SK-N-SH (cell line): ENCODE data around the gene PTCHD4. TPM values are rescaled to one million over a fixed set of nuclear protein-coding genes. Genes with fewer than 3 reads are reported as not detected.

Experiments used
- CTCF ChIA-PET: fragments of 300-600, 350-600 bp; formaldehyde crosslinking; extraction: SDS; loops from one replicate; lab custom pipeline; 2021; lab: Yijun Ruan, JAX
- POLR2A ChIA-PET: fragments of 350-600 bp; sonication (Branson Sonifier 250); formaldehyde crosslinking; extraction: SDS; loops from one replicate; lab custom pipeline; 2020; ENCODE audit warnings: antibody characterized with exemption, inconsistent platforms; lab: Yijun Ruan, JAX
- DNase-seq: peaks from one replicate; pipeline ENCODE4 v3.0.0; 2012
- H2AFZ ChIP-seq: fragments of 200-600 bp; sonication (generic); 2 replicates; pipeline ENCODE4 v1.8.1; 2016; ENCODE audit warnings: antibody characterized with exemption, mild to moderate bottlenecking, low read depth
- H3F3A ChIP-seq: fragments of 200-600 bp; sonication (generic); replicated peaks from 2 replicates; pipeline ENCODE3; 2016; ENCODE audit warnings: antibody characterized with exemption, mild to moderate bottlenecking; ENCODE audit not compliant: insufficient read depth
- H3K27ac ChIP-seq, 2 experiments: fragments of 200-500 bp in 1 of 2; fragments of 200-600 bp in 1 of 2; sonication (Bioruptor generic) in 1 of 2; sonication (generic), shearing (Covaris generic) in 1 of 2; 2 replicates each; pipeline versions ENCODE4 v1.5.1 to v1.6.1; 2014 to 2016; ENCODE audit warnings: low read depth in 2 of 2, inconsistent platforms in 1 of 2, low read length in 1 of 2, mild to moderate bottlenecking in 1 of 2, mixed read lengths in 1 of 2
- H3K27me3 ChIP-seq: fragments of 200-600 bp; sonication (generic), shearing (Covaris generic); 2 replicates; pipeline ENCODE4 v1.6.1; 2016; ENCODE audit warnings: mixed run types; ENCODE audit not compliant: insufficient read depth
- H3K36me3 ChIP-seq, 2 experiments: fragments of 200-500 bp in 1 of 2; fragments of 200-600 bp in 1 of 2; sonication (Bioruptor generic) in 1 of 2; sonication (generic) in 1 of 2; replicated peaks in 1 of 2; 2 replicates each; pipeline versions ENCODE3 to v1.5.1; 2014 to 2016; ENCODE audit warnings: low read length in 1 of 2, mild to moderate bottlenecking in 1 of 2; ENCODE audit not compliant: insufficient read depth in 2 of 2, control insufficient read depth in 1 of 2
- H3K4me1 ChIP-seq, 2 experiments: fragments of 200-500 bp in 1 of 2; fragments of 200-600 bp in 1 of 2; sonication (Bioruptor generic) in 1 of 2; sonication (generic), shearing (Covaris generic) in 1 of 2; 2 replicates each; pipeline versions ENCODE4 v1.5.1 to v1.6.1; 2014 to 2016; ENCODE audit warnings: low read depth in 1 of 2, low read length in 1 of 2, mixed run types in 1 of 2; ENCODE audit not compliant: insufficient read depth in 2 of 2, control insufficient read depth in 1 of 2
- H3K4me2 ChIP-seq: fragments of 200-600 bp; sonication (generic), shearing (Covaris generic); 2 replicates; pipeline ENCODE4 v1.6.1; 2017; ENCODE audit warnings: mixed run types
- H3K4me3 ChIP-seq, 2 experiments: fragments of 200-500 bp in 1 of 2; fragments of 200-600 bp in 1 of 2; sonication (Bioruptor generic) in 1 of 2; sonication (generic), shearing (Covaris generic) in 1 of 2; 2 replicates each; pipeline versions ENCODE4 v1.5.1 to v1.8.1; 2014 to 2016; ENCODE audit warnings: low read depth in 2 of 2, inconsistent platforms in 1 of 2, low read length in 1 of 2, mild to moderate bottlenecking in 1 of 2, mixed read lengths in 1 of 2, moderate library complexity in 1 of 2
- H3K79me2 ChIP-seq: fragments of 200-600 bp; sonication (generic); 2 replicates; pipeline ENCODE4 v1.8.1; 2017; ENCODE audit warnings: mild to moderate bottlenecking; ENCODE audit not compliant: insufficient read depth
- H3K9ac ChIP-seq: fragments of 200-600 bp; sonication (generic); 2 replicates; pipeline ENCODE4 v1.6.1; 2017; ENCODE audit warnings: mixed run types
- H3K9me2 ChIP-seq: fragments of 200-600 bp; sonication (generic); 2 replicates; pipeline ENCODE4 v1.6.1; 2017; ENCODE audit warnings: mixed run types
- H3K9me3 ChIP-seq: fragments of 200-600 bp; sonication (generic); 2 replicates; pipeline ENCODE4 v1.6.1; 2017; ENCODE audit warnings: mixed run types, mild to moderate bottlenecking, moderate library complexity
- H4K20me1 ChIP-seq: fragments of 200-600 bp; sonication (generic); 2 replicates; pipeline ENCODE4 v1.6.1; 2017; ENCODE audit warnings: mild to moderate bottlenecking, mixed run types; ENCODE audit not compliant: insufficient read depth
- CHD2 ChIP-seq: fragments of 150-350 bp; IDR thresholded peaks from 2 replicates; pipeline ENCODE4 v1.6.1; 2018; ENCODE audit warnings: low read length; ENCODE audit not compliant: partially characterized antibody
- CTCF ChIP-seq: fragments of 200-600 bp; sonication (generic); IDR thresholded peaks from 2 replicates; pipeline ENCODE4 v1.6.1; 2017; ENCODE audit warnings: antibody characterized with exemption, mild to moderate bottlenecking, moderate library complexity
- ELF1 ChIP-seq: IDR thresholded peaks from 2 replicates; pipeline ENCODE4 v1.4.0; 2012
- EP300 ChIP-seq, 2 experiments: IDR thresholded peaks; 2 replicates each; pipeline versions ENCODE4 v1.4.0 to v1.6.1; 2012; ENCODE audit warnings: borderline replicate concordance in 1 of 2, low read depth in 1 of 2, low read length in 1 of 2
- FOSL2 ChIP-seq: IDR thresholded peaks from 2 replicates; pipeline ENCODE4 v1.4.0; 2012; ENCODE audit warnings: low read depth, mild to moderate bottlenecking, moderate library complexity, borderline replicate concordance
- FOXJ3 ChIP-seq: sonication (generic); formaldehyde crosslinking; IDR thresholded peaks from 2 replicates; pipeline ENCODE4 v1.5.1; 2020; ENCODE audit warnings: mild to moderate bottlenecking, missing genetic modification reagents
- GATA2 ChIP-seq: sonication (generic); formaldehyde crosslinking; IDR thresholded peaks from 2 replicates; pipeline ENCODE4 v1.5.0; 2020; ENCODE audit warnings: mild to moderate bottlenecking, missing genetic modification reagents
- JUND ChIP-seq: IDR thresholded peaks from 2 replicates; pipeline ENCODE4 v1.4.0; 2012
- MEF2A ChIP-seq: IDR thresholded peaks from 2 replicates; pipeline ENCODE4 v1.4.0; 2012; ENCODE audit warnings: low read depth, borderline replicate concordance
- NFIC ChIP-seq: IDR thresholded peaks from 2 replicates; pipeline ENCODE4 v1.4.0; 2012; ENCODE audit warnings: borderline replicate concordance
- NRF1 ChIP-seq: IDR thresholded peaks from 2 replicates; pipeline ENCODE4 v1.6.1; 2012; ENCODE audit warnings: low read depth, mild to moderate bottlenecking, low read length
- RAD21 ChIP-seq: IDR thresholded peaks from 2 replicates; pipeline ENCODE4 v1.6.1; 2012; ENCODE audit warnings: mild to moderate bottlenecking, low read length
- RFX5 ChIP-seq: IDR thresholded peaks from 2 replicates; pipeline ENCODE4 v1.6.1; 2012; ENCODE audit warnings: mild to moderate bottlenecking, improper control_type of control experiment, low read length
- SIN3A ChIP-seq: IDR thresholded peaks from 2 replicates; pipeline ENCODE4 v1.6.1; 2012; ENCODE audit warnings: low read depth, mild to moderate bottlenecking, low read length, moderate library complexity, borderline replicate concordance
- SMC3 ChIP-seq: IDR thresholded peaks from 2 replicates; pipeline ENCODE4 v1.6.1; 2012; ENCODE audit warnings: low read depth, low read length, improper control_type of control experiment
- TAF1 ChIP-seq: IDR thresholded peaks from 2 replicates; pipeline ENCODE4 v1.6.1; 2012; ENCODE audit warnings: low read depth, mild to moderate bottlenecking, low read length, moderate library complexity, borderline replicate concordance
- TCF12 ChIP-seq: IDR thresholded peaks from 2 replicates; pipeline ENCODE4 v1.4.0; 2012
- TEAD4 ChIP-seq: IDR thresholded peaks from 2 replicates; pipeline ENCODE4 v1.4.0; 2012; ENCODE audit warnings: mild to moderate bottlenecking, borderline replicate concordance; ENCODE audit not compliant: insufficient read depth
- YY1 ChIP-seq: IDR thresholded peaks from 2 replicates; pipeline ENCODE4 v1.4.0; 2012; ENCODE audit warnings: low read depth, mild to moderate bottlenecking
- ZBTB33 ChIP-seq: IDR thresholded peaks from 2 replicates; pipeline ENCODE4 v1.4.0; 2012; ENCODE audit warnings: low read depth, borderline replicate concordance
- WGBS: methylation state at CpG from one replicate; pipeline ENCODE4 v1.1.6; 2017; ENCODE audit warnings: low lambda C conversion rate; 5-methylcytosine and 5-hydroxymethylcytosine counted together
- polyA plus RNA-seq, 3 experiments: library from polyadenylated mRNA; depleted of rRNA; stranded (reverse); fragments of >200 nt; gene quantifications; 2 replicates each; pipeline ENCODE4 v1.2.3, GENCODE V29; 2012
- TF ChIP-seq, protein P1 (sequence below): IDR thresholded peaks from 2 replicates; pipeline ENCODE4 v1.6.1; 2012; ENCODE audit warnings: mild to moderate bottlenecking, low read depth, low read length, moderate library complexity
- TF ChIP-seq, protein P2 (sequence below): IDR thresholded peaks from 2 replicates; pipeline ENCODE4; 2012

The PTCHD4 gene
- polyA plus RNA-seq, 1 of the 3 experiments (the other 2 are of a cell fraction), result 4.0 TPM

GRCh38 chr6:48084201-48084600 is 26.8 kb downstream of the PTCHD4 start (continued):
- TF ChIP-seq, protein P1, sequence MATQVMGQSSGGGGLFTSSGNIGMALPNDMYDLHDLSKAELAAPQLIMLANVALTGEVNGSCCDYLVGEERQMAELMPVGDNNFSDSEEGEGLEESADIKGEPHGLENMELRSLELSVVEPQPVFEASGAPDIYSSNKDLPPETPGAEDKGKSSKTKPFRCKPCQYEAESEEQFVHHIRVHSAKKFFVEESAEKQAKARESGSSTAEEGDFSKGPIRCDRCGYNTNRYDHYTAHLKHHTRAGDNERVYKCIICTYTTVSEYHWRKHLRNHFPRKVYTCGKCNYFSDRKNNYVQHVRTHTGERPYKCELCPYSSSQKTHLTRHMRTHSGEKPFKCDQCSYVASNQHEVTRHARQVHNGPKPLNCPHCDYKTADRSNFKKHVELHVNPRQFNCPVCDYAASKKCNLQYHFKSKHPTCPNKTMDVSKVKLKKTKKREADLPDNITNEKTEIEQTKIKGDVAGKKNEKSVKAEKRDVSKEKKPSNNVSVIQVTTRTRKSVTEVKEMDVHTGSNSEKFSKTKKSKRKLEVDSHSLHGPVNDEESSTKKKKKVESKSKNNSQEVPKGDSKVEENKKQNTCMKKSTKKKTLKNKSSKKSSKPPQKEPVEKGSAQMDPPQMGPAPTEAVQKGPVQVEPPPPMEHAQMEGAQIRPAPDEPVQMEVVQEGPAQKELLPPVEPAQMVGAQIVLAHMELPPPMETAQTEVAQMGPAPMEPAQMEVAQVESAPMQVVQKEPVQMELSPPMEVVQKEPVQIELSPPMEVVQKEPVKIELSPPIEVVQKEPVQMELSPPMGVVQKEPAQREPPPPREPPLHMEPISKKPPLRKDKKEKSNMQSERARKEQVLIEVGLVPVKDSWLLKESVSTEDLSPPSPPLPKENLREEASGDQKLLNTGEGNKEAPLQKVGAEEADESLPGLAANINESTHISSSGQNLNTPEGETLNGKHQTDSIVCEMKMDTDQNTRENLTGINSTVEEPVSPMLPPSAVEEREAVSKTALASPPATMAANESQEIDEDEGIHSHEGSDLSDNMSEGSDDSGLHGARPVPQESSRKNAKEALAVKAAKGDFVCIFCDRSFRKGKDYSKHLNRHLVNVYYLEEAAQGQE, result no peak
- TF ChIP-seq ELF1 (no peak), CTCF (no peak), TEAD4 (no peak), FOXJ3 (no peak)

GRCh38 chr6:48080227-48081009 is 30.6 kb downstream of the PTCHD4 start:
- peaks cover 13% of the 10 kb centered on the region; the same call in 1 of the 2 replicates for H3K79me2 ChIP-seq
- H3K36me3 ChIP-seq, result peaks cover 0 to 22% of the 10 kb centered on the region in 2 experiments
- no peak overlapping the region for H3K4me2 ChIP-seq
- ChIA-PET CTCF (no interaction called here), POLR2A (no interaction called here)
- no peak overlapping the region for H3K4me3 ChIP-seq
- no peak overlapping the region for H3K9ac ChIP-seq
- H3K9me2 ChIP-seq, result no peaks in the 10 kb centered on the region
- H3K27me3 ChIP-seq, result no peaks in the 10 kb centered on the region
- 0 out of 2 replicates have a peak, but pooled peaks cover 5% of the 10 kb centered on the region for H3K9me3 ChIP-seq
- H3K4me1 ChIP-seq, result no peaks in the 10 kb centered on the region
- 50% methylated on average over 4 of the region's 4 CpGs for WGBS
- no peak for DNase-seq
- H2AFZ ChIP-seq, result no peak overlapping the region
- peaks cover 5% of the 10 kb centered on the region; the same call in 1 of the 2 replicates for H4K20me1 ChIP-seq
- no peaks in the 10 kb centered on the region for H3F3A ChIP-seq
- no peak overlapping the region for H3K27ac ChIP-seq
- TF ChIP-seq, protein P2, sequence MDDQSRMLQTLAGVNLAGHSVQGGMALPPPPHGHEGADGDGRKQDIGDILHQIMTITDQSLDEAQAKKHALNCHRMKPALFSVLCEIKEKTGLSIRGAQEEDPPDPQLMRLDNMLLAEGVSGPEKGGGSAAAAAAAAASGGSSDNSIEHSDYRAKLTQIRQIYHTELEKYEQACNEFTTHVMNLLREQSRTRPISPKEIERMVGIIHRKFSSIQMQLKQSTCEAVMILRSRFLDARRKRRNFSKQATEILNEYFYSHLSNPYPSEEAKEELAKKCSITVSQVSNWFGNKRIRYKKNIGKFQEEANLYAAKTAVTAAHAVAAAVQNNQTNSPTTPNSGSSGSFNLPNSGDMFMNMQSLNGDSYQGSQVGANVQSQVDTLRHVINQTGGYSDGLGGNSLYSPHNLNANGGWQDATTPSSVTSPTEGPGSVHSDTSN, result no peak
- TF ChIP-seq RFX5 (no peak), MEF2A (no peak), NRF1 (no peak), RAD21 (no peak), CHD2 (no peak), SIN3A (no peak), EP300 (IDR thresholded peaks at IDR 0.05; ENCODE audit: borderline replicate concordance in 1 of 2, low read depth in 1 of 2, low read length in 1 of 2) (no peak), JUND (no peak), TCF12 (no peak), NFIC (no peak), YY1 (no peak), FOSL2 (no peak), FOXJ3 (no peak), ELF1 (no peak), SMC3 (no peak), TAF1 (no peak), ZBTB33 (no peak), GATA2 (no peak)
